Measurements from ENCODE around the gene SCAI.

GRCh38 chr9:125140576-125140975 lies 2.8 kb downstream of the SCAI start:
- TF ChIP-seq CTCF (IDR thresholded peaks at IDR 0.05) = no peak
- no peak for TF ChIP-seq POLR2A (IDR thresholded peaks at IDR 0.05)

Measured in thyroid gland (tissue), 4 donors.